Endothelial cell of hepatic sinusoid (primary cell): Measurements from ENCODE around the gene TADA3.
"Not testable (repeated sequence)": the region's sequence is repeated elsewhere in the genome, so short reads cannot be mapped to it uniquely, and the experiment has no call there.

ENCODE experiments used
- in situ Hi-C: cut with HindIII; loops from 2 replicates; pipeline ENCODE4 v1.10.0; 2017; ENCODE audit warnings: low sequenced_read_pairs

Gene TADA3

DNA sequence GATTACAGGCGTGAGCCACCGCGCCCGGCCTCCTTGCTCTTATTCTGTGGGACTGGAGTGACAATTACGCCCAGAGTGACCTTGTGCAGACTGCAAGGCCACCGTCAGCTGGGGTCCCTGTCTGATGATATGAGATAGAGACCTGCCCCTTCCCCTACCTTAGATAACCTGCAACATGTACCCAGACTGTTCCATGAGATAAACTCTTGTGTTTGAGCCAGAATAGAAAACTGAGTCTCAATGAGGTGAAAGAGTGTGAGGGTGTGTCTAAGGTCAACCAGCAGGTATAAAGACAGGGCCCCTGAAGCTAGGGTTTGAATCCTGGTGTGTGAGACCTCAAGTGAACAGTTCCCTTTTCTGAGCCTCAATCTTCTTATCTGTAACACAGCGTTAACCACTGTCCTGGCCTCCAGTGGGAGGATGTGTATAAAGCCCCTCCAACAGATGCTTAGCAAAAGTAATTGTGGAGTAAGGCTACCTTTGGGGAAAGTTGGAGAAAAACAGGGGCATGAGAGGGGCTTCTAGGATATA, 6.0 kb downstream of the TADA3 start:
- in situ Hi-C loops, result no loop called here

- in situ Hi-C loops, result no loop called here
Observed at GRCh38 chr3:9785602-9786001, 6.7 kb downstream of the TADA3 start.

GRCh38 chr3:9784965-9785364, 7.3 kb downstream of the TADA3 start:
- in situ Hi-C loops, result no loop called here

DNA sequence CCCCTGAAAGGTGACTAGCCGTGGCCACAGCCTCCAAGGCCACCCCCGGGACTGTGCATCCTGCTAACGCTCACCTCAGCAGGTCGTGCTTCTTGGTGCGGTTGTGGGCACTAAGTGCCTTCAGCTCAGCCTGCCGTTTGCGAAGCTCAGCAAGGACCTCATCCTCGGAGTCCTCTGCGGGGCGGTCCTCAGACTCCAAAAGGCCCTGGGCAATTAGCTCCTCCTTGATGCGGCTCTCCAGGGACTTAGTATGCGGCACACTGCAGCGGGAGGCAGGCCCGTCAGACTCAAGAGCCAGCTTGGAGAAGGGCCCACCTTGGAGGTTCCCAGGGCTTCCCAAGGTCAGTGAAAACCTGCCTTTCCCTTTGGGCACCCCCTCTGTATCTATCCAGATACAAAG, 8.3 kb downstream of the TADA3 start:
- in situ Hi-C loops, result no loop called here

DNA sequence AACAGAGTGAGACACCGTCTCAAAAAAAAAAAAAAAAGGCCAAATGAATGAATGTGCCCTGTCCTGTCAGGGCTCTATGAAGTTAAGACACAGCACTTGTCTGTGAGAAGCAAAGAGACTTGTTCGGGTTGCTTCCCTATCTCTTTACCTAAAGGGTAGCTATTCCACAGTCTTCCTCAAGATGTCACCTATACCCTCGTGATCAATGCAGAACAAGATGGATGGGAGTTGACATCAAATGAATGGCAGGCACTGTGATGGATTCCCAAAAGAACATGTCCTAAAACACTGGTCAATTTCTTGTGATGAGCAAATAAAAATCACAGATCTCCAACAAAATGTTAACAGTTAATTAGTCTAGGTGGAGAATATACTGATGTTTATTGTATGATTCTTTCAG, 9.5 kb downstream of the TADA3 start:
- in situ Hi-C loops, result no loop called here

DNA sequence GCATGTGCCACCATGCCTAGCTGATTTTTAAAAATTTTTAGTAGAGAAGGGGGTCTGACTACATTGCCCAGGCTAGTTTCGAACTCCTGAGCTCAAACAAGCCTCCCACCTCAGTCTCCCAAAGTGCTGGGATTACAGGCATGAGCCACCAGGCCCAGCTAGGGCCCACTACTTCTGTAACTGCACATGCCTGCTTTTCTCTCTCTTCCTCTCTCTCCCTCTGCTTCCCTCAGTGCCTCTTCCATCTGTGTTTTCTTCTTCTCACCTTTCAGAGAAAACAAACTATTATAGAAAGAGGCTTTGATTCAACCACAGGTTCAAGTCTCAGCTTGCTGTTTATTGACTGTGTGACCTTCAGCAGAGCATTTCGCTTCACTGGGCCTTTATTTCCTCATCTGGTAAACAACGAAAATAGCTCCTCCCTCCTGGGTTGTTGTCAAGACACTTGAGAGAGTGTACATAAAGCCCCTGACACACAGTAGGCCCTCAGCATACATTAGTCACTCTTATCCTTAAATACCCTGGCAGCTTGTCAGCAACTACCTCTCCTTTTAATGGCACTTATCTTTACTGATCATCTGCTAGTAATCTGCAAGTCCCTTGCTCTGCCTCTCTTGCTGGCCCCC, 10.2 kb downstream of the TADA3 start:
- in situ Hi-C loops, result no loop called here

DNA sequence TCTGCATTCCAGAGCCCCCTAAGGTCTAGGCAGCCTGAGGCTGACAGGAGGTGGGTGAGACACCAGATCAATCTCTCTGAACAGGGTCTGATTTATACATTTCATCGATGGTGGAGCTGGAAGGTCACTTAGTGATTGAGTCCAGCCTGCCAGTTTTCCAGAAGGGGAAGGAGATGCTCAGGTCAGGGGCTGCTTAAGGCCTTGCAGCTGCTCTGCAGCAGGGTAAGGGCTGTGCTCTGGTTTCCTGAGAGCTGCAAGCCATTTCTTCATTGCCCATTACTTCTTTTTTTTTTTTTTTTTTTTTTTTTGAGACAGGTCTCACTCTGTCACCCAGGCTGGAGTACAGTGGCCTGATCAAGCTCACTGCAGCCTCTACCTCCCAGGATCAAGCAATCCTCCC, 10.7 kb downstream of the TADA3 start:
- in situ Hi-C loops, result no loop called here

DNA sequence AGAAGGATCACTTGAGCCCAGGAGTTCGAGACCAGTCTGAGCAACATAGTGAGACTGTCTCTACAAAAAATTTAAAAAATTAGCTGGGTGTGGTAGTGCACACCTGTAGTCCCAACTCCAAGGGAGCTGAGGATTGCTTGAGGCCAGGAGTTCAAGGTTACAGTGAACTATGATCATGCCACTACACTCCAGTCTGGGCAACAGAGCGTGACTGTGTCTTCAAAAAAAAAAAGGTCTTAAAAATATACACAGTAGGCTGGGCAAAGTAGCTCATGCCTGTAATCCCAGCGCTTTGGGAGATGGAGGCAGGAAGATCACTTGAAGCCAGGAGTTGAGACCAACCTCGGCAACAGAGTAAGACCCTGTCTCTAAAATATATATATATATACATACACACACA, 11.4 kb downstream of the TADA3 start:
- in situ Hi-C loops, result no loop called here

GRCh38 chr3:9780458-9780812, 11.8 kb downstream of the TADA3 start:
- in situ Hi-C loops, result no loop called here

DNA sequence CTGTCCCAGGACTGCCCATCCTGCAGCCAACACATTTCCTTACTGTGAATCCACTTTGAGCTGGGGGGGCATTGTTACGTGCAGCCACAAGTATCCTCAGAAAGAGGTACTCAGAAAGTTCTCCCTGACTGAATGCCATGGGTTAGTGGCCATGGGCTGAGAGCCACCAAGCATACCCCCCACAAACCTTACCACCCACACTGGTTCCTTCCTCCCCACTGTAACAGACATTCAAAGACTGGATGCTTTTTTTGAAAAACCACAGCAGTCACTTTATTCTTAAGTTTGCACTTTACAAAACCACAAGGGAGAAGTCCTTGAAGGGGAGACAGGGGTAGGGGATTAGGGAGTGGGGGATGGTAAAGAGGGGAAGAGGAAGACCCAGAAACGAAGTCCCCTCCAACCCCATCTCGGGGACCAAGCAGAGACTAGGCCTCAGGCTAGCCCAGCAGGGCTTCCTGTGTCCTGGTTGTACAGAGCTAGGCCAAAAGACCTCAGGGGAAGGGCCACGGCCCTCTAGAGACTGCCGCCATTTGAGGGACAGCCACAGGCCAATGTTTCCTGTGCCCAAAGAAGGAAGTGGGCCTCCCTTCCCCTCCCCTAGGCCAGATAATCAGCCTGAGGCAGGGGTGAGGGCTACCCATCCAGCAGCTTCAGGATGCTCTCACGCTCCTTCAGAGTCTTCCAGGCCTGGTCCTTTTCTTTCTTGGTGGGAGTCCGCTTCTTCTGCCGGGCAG, 12.4 kb downstream of the TADA3 start:
- in situ Hi-C loops, result no loop called here

DNA sequence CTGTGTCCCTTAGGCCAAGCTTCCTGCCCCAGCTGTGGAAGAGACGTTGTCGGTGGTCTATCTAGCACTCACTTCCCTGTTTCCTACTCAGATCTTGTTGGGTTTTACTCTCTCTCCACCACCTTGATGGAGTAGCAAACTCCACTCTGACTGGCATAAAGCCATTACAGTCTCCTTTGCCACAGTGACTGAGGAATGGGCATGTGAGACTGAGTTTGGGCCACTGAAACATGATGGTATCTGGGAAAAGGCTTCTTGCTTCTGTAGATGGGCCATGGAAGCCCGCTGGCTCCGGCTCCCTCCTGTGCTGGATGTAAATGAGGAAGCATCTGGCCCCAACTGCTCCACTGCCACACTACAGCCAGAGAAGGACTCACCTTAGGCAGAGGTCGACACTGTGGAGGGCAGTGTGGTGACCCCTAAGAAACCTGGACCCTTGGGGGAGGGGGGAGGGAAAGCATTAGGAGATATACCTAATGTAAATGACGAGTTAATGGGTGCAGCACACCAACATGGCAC, 13.1 kb downstream of the TADA3 start:
- in situ Hi-C loops, result no loop called here

DNA sequence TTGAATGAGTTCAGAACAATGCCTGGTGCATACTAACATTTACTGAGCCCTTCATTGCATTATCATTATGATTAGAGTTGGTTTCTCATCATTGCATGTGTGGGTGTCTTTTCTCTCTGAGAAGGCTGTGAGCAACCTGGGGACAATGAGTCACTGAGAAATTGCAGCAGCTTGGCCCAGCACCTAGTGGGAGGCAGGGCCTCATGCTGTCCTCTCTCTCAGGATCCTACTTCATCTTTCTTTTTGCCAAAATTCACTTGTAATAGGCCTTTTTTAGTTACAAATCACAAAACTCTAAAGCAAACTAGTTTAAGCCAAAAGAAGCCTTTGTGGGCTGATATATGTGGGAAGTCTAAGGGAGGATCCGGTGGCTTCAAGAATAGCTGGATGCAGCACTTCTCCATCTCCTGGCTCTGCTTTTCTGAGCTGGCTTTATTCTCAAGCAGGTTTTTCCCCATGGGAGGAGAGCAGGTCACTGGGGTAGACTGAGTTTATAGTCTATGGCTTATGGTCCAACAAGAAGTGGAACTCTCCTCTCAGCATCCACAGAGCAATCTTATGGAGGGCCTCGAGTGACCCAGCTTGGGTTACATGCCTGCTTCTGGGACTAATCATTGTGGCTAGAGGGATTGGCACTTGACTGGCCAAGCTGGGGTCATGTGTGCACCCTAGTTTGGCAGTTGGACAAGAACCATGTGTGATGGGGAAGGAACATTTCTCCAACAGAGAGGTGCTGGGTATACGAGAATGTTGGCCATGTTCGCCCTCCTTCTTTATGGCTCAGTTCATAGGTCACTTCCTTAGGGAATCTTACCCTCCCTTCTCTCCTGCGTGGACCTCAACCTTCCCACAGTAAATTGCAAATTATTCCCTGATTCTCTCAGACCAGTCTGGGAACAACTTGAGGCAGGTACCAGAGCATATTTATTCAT, 13.9 kb downstream of the TADA3 start:
- in situ Hi-C loops, result no loop called here

- in situ Hi-C loops, result no loop called here
Observed at GRCh38 chr3:9777694-9778021, 14.6 kb downstream of the TADA3 start.

DNA sequence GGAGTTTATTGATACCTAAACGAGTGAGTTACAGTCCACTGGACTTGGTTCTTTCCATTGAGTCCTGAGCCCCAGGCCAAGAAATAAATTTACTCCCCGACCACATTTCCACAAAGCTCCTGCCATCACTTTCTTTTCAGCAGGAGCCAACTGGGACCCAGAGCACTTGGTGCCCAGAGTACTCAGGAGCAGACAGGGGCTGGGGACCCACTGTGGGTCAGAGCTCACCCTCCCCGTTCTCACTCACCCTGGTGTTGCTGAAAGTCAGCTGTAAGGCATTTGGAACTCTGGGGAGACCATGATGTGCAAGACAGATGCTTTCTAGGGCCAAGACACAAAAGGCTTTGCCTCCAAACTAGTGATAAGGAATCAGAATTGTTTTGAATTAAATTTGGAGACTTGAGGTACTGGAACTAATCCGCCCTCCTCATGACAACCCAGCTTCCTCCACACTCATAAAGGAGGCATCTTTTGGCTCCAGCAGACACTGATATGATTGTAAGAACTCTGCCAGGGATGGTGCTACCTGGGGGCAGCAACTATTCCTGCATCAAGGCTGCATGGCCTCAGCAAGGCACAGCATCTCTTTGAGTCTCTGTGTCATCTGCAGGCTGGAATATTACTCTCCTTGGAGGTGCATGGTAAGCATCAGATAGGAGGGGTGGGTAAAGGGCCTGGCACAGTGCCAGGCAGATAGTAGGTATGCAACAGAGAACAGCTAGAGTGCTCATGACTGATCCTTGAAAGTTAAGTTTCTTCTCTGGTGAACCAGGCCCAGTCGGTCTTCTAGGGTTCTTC, 15.2 kb downstream of the TADA3 start:
- in situ Hi-C loops, result no loop called here

DNA sequence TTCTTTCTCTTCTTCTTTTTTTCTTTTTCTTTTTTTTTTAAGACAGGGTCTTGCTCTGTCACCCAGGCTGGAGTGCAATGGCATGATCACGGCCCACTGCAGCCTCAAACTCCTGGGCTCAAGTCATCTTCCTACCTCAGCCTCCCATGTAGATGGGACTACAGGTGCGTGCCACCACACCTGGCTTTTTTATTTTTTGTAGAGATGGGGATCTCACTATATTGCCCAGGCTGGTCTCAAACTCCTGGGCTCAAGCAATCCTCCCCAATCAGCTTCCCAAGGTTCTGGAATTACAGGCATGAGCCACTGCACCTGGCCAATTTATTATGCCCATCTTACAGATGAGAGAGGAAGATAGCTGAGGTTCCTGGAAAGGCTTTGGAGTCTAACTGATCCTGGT, 21.3 kb downstream of the TADA3 start:
- in situ Hi-C loops, result not testable (repeated sequence)

DNA sequence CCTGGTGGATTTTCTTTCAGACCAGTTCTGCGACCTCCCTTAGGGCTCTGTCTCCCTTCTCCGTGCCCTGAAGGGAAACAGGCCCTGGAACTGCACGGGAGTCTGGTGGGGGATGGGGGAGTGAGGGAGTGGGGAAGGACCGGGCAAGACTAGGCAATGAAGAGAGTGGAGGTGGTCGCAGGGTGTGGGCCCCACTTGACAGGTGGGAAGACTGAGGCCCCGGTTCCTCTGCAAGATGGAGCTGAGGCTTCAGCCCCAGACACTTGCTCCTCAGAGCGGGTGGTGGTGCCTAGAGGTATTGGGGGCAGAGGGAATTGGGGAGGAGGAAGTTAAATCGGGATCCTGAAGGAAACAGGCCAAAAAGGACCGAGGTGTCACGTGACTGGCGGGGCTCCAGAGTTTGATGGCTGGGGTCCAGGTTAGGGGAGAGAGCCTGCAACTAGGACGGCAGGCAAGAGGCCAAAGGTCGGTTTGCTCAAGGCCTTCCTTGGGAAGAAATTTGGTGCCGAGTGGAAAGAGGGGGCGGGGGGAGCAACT, 21.9 kb downstream of the TADA3 start:
- in situ Hi-C loops, result no loop called here

DNA sequence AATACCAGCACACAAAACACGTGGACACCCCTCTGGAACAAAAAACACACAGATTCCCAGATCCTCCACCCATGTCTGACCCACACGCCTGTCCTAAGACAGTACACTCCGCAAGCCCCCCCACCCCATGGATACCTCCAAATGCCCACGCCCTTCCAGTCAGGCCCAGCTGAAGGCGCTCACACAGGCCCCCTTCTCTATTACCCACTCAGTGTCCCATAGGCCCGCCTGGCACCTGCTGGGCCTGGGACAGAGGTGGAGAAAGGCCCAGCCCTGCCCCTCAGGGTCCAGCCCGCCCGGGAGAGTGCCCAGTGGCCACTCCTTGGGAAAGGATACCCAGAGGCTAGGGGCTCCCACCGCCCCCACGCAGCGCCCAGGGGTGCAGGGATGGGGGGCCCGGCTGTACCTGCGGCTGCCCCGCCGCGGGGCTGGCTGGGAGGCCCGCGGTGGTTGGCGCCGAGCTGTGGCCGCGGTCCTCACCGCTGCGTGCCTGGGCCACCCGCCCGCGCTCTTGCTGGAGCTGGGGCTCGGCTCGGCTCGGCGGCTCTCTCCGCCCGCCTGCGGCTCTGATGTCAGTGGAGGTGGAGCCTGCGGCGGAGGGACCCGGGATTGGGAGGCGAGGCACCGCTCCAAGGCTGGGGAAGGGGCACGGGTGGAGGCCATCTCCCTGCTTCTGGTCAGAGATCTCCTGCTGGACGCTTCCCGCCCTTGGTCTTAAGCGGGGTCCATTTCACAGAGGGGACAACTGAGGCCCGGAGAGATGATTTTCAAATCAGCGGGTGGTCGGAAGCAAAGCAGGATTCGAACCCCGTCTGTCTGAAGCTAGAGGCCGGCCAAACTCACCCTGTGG, 22.6 kb downstream of the TADA3 start, which contains the start of gene CAMK1:
Gene CAMK1, minus strand, starts transcription at position 522 of the 850 bp plus-strand sequence. CDS start 2,198 bp downstream, outside the sequence.
- in situ Hi-C loops, result no loop called here

DNA sequence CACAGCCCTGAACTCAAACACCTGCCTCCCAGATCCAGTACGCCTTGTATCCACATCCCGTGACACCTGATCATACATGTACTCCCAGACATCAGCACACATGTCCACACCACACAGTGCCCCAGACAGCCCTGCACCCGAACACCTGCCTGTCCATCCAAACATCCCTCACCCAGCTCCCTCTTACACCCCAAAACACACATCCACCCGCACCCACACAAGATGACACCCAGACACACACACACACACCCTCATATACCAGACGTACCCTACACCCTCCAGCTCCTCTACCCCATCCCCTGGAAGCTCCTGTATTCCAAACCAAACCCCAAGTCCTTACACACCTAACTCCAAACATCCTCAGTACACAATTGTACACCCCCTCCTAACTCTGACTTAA, 23.3 kb downstream of the TADA3 start:
- in situ Hi-C loops, result no loop called here

- in situ Hi-C loops, result no loop called here
Observed at GRCh38 chr3:9768141-9768775, 24.0 kb downstream of the TADA3 start.
